HG03520 (cell line): ENCODE results near the gene SCOC.

Source experiments
- ATAC-seq: cut with Tn5 transposase; IDR thresholded peaks from one replicate; pipeline ENCODE4 v1.9.1; 2021; ENCODE audit warnings: mild to moderate bottlenecking, moderate library complexity; ENCODE audit not compliant: unreplicated experiment

Gene SCOC

GRCh38 chr4:140373328-140374129 lies at the start of gene SCOC:
Gene SCOC, plus strand, starts transcription at chr4:140373646. Its CDS starts 5,525 bp downstream, at chr4:140379171.
- peak; percentile 94 for ATAC-seq

- no peak for ATAC-seq
Measured at GRCh38 chr4:140326395-140326993, 47.0 kb upstream of the SCOC start.

DNA sequence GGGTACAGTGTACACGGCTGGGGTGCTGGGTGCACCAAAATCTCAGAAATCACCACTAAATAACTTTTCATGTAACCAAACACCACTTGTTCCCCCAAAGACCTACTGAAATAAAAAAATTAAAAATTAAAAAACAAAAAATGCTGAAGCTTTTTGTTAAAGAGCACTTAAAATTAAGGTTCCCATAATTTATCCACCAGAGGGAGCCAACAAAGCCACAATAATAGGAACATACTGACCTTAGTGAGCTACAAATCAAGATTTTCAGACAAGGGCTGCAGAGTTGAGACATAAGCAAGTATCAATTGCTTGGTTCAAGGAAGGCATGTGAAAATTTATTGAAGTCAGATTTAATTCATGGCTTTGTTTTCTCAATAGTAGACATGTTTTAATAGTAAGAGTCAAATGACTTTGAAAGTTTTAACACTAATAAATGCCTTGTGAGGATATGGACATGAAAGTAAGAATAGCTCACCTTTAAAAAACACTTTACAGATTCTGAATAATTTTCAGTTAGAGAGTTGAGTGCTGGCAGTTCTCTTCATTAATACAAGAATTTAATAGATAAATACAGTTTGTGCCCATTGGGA lies 43.0 kb upstream of the SCOC start:
- ATAC-seq, result no peak

DNA sequence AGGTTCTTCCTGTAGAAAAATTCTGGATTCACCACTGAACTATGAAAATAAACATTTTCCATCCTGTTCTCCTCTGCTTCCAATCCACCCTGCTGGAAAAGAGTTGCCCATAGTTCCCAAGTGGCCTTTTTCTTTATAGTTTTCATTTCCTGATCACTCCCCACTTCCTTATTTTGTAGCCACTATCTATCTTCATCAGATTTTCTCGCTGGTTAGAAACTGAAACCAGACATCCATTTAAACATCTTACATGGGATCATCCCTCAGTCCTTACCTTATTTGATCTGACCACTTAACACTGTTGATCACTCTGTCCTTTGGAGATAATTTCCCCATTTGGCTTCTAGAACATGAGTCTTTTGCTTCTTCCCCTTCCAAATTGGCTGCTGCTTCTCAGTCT lies 42.2 kb upstream of the SCOC start:
- no peak for ATAC-seq

DNA sequence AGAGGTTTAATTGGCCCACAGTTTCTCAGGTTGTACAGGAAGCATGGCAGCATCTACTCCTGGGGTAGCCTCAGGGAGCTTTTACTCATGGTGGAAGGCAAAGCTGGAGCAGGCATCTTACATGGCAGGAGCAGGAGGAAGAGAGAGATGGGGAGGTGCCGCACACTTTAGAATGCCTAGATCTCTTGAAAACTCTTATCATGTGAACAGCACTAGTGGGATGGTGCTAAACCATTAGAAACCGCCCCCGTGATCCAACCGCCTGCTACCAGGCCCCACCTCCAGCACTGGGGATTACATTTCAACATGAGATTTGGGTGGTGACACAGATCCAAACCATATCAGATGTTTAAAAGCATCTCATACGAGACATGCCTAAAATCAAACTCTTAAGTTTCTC lies 41.6 kb upstream of the SCOC start:
- ATAC-seq, result no peak

GRCh38 chr4:140332734-140333133 lies 40.7 kb upstream of the SCOC start:
- ATAC-seq, result no peak

DNA sequence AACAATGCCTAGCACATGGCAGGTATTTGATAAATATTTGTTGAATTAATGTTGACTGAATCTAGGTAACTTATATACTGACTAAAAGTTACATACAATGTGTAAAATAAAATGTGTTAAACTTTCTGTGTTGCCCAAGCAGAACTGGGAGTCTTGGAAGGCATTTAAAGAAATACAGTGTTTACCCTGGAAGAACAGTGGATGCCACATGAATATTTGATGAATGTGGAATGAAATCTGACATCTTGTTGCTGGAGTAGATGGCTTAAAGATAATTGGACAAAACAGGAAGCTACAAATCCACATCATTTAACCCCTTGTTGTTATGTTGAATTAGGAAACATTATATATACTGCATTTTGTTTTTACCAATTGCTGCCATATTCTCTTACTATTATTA lies 39.9 kb upstream of the SCOC start:
- ATAC-seq, result no peak

GRCh38 chr4:140335076-140335475 lies 38.4 kb upstream of the SCOC start:
- no peak for ATAC-seq

DNA sequence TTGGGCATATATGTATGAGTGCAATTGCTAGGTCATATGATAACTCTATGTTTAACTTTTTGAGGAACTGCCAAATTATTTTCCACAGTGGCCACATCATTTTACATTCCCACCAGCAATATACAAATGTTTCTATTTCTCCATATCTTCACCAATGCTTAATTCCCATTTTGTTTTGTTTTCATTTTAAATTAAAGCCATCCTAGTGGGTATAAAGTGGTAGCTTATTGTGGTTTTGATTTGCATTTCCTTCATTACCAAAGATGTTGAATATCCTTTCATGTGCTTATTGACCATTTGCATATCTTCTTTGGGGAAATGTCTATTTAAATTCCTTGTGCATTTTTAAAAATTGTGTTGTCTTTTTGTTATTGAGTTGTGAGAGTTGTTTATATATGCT lies 36.7 kb upstream of the SCOC start:
- ATAC-seq, result no peak

GRCh38 chr4:140342620-140343019 lies 30.8 kb upstream of the SCOC start:
- no peak for ATAC-seq

GRCh38 chr4:140343303-140343702 lies 30.1 kb upstream of the SCOC start:
- ATAC-seq, result no peak

- ATAC-seq, result no peak
Measured at GRCh38 chr4:140344101-140344500, 29.3 kb upstream of the SCOC start.

DNA sequence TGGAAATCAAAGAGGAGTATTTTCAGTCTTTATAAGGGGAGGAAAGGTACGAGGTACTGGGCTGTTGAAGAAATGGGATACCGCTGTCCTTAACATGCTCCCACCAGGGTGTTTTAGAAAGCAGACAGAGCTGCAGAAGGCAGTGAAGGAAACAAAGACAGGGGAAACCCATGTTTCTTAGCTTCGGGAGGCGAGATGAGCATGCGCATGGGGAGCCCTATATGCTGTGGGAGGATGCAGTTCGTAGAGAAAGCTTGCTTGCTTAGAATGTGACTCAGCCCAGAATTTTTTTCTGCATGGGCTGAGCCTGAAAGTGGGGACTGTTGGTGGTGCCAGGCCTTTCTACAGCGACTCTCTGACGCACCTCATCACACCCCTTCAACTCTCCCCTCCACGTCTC lies 28.8 kb upstream of the SCOC start:
- no peak for ATAC-seq

- no peak for ATAC-seq
Measured at GRCh38 chr4:140346136-140346535, 27.3 kb upstream of the SCOC start.

DNA sequence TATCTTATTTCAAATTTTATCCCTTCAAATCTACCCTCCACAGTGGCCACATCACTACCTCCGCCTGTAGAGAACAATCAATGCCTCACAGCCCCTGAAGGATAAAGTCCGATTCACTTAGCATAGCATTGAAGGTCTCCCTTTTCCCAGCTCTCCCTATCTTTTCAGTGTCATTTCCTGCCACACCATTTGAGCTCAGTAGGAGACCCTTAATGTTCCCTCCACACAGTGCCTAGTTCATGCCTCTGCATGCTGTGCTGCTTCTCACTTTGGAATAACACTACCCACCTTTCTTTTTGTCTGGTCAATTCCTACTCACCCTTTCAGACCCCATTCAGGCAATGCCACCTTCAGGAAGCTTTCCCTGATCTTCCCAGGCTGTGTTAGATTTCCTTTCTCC lies 23.6 kb upstream of the SCOC start:
- no peak for ATAC-seq

DNA sequence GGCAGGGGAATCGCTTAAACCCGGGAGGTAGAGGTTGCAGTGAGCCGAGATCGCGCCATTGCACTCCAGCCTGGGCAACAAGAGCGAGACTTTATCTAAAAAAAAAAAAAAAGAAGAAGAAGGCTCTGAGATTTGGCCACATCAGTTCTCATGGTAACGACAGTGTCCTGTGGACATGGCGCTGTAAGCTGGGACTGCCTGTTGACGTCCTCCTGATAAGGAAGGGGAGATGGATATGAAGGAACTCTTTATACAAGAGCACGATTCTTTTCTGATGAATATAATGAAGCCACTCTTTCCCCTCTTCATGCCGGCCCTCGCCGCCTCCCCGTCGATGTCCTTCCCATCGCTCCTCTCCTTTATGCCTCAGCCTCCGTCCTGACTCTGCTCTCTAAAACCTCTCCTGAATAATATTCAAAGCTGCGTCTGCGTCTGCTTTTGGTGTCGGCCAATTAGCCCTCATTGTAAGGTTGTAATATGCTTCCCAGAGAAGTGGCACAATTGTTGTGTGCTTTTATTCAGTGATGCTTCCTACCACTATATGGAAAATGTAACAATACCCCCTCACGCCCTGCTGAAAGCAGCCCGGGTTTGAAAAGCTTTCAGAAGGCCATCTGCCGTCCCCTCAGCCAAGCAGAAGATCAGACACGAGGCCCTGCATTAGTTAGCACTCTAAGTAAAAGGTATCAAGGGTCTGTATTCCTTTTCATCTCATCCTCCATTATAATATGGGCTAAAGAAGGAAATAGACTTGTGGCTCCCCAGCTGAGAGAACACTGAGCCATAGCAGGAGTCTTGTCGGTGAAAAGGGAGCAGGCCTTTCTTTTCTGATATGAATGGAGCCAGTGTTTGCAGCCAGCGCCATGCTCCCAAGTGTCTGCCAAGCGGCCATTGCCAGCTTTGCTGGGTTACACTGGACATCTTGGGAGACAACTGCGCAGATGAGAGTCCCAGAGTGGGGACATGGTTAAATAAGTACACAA lies 22.1 kb upstream of the SCOC start:
- no peak for ATAC-seq

- no peak for ATAC-seq
Measured at GRCh38 chr4:140353786-140354185, 19.7 kb upstream of the SCOC start.

- no peak for ATAC-seq
Measured at GRCh38 chr4:140355288-140355687, 18.2 kb upstream of the SCOC start.

DNA sequence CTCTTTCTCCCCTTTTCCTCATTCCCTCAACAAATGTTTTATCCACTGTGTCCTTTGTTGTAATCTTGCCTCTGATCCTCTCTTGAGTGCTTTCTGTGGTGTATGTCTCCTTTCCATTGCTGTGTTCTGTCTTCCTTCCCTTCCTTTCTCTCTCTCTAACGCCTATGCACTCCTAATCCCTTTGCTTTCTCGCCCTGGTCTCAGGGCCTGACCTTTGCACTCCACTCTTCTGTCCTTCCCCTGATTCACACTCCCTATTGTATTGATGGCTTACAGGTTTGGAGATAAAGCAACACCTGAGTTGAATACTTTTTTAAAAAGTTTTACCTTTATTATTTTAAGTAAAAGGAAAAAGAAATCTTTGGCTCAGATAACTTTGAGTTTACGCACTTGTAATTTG lies 15.6 kb upstream of the SCOC start:
- ATAC-seq, result no peak

DNA sequence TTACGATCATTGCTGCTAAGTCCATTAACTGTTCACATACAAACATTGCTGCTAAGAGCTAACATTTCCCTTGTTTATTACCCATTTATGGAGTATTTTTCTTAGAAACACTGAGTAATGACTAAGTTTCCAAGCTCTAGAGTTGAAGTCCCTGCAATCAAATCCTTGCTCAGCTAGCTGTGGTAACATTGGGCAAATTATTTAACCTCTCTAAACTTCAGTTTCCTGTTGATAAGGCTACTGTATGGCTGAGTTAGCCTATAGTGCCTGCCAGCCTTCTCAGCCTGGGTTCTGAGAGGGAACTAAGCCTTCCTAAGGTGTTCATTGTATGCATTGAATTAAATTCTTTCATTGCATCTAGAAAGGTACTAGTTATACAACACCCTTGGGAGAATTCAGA lies 15.2 kb upstream of the SCOC start:
- no peak for ATAC-seq
